Body of pancreas (tissue), 4 donors: ENCODE data around the gene SCCPDH.

Experiments used
- CTCF ChIP-seq, 7 experiments: fragments of 450-650 bp in 4 of 7; fragments of 200-600 bp in 3 of 7; sonication (generic) in 3 of 7; IDR thresholded peaks; one replicate each; pipeline ENCODE4 v1.5.1; 2016 to 2019; ENCODE audit warnings: antibody characterized with exemption in 7 of 7
- POLR2A ChIP-seq, 3 donors: fragments of 450-650 bp; IDR thresholded peaks; one replicate each; pipeline ENCODE4 v1.6.1; 2016; ENCODE audit warnings: antibody characterized with exemption in 3 of 3, mild to moderate bottlenecking in 2 of 3

- no peak for TF ChIP-seq CTCF (IDR thresholded peaks at IDR 0.05)
- no peak for TF ChIP-seq POLR2A (IDR thresholded peaks at IDR 0.05)
Observed at GRCh38 chr1:246815693-246816270, 91.6 kb downstream of the SCCPDH start.
